Activated T-cell treated with anti-CD3 and anti-CD28 coated beads for 24 hours (primary cell): ENCODE results near the gene ARHGDIA.

Experiments
- DNase-seq: peaks from one replicate; pipeline ENCODE4 v3.0.0-alpha.2; 2020; ENCODE audit warnings: low read depth

The ARHGDIA gene

GRCh38 chr17:81905993-81906392, 34.9 kb upstream of the ARHGDIA start:
- DNase-seq = no peak

DNA sequence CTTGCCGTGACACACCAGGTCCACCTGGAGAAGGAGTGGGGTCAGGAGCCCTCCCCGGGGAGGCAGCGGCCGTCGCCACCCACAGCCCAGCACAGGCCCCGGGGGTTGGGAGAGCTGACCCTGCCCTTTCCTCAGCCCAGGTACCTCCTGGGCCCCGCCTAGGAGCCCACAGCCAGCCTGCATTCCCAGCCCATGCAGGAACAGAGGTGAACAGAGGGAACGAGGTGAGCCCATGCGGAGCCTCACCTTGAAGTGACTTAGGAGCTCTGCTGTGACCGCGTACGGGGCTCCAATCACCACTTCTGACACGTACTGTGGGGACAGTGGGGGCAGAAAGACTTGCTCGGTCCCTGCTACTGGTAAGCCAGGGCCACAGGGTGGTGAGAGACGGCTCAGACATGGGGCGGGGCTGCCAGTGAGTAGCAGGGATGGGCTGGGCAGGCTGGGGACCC, 34.3 kb upstream of the ARHGDIA start:
- DNase-seq = no peak

DNA sequence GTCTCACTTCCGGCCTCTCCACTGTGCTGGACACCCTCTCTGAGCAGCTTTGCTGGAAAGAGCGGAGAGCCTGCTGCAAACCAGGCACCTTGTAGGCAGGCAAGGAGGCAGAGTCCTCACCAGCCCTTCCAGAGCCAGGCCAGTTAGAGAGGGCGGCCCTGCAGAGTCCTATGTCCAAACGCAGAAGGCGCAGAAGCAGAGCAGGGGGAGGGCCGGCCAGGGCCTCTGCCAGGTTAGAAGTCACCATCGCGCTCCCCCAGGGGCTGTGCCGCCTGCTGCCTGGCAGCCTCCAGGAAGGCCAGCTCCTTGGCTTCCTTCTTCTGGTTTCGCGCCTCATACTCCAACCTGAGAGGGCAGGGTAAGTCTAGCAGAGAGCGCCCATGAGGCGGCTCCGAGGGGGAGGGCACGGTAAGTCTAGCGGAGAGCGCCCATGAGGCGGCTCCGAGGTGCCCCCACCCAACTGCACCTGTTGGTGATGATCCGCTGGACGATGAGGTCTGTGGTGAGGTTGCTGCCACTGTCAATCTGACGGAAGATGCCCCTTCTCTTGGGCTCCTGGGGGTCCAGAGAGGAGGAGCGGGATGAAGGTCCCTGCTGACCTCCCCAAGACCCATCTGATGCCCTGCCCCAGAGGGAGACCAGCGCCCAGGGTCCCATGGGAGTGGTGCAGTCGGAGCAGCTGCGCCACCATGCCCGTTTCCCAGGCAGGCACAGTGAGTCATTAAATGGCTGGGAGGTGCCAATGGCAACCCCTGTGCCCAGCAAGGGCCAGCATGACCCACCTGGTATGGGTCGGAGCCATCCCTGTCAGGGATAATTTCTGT, 33.7 kb upstream of the ARHGDIA start:
- DNase-seq = no peak

- DNase-seq = no peak
Measured at GRCh38 chr17:81903896-81904599, 32.9 kb upstream of the ARHGDIA start.

- no peak for DNase-seq
Measured at GRCh38 chr17:81903415-81903831, 32.3 kb upstream of the ARHGDIA start.

GRCh38 chr17:81902653-81903414, 31.7 kb upstream of the ARHGDIA start:
- no peak for DNase-seq

DNA sequence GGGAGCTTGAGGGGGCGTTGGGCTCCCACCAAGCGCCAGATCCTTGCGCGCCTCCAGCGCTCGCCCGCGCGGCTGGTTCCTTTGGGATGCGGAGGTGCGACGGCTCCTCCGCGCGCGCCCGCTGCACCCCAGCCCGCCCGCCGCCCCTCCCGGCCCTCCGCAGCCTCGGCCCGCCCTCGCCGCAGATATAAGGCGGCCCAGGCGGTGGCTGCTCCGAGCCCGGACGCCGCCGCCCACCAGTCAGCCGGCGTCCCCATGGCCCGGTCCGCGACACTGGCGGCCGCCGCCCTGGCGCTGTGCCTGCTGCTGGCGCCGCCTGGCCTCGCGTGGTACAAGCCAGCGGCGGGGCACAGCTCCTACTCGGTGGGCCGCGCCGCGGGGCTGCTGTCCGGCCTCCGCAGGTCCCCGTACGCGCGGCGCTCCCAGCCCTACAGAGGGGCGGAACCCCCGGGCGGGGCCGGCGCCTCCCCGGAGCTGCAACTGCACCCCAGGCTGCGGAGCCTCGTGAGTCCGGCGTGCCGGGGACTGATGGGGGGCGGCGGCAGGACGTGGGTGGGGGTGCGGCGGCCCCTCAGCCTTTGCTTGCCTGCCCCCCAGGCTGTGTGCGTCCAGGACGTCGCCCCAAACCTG, 31.0 kb upstream of the ARHGDIA start, which contains the start of gene NPB:
Gene NPB (plus strand): TSS at position 216 of the 630 bp plus-strand sequence. CDS start 40 bp downstream, at position 256.
- no peak for DNase-seq

- DNase-seq = no peak
Measured at GRCh38 chr17:81901167-81902022, 30.3 kb upstream of the ARHGDIA start.

DNA sequence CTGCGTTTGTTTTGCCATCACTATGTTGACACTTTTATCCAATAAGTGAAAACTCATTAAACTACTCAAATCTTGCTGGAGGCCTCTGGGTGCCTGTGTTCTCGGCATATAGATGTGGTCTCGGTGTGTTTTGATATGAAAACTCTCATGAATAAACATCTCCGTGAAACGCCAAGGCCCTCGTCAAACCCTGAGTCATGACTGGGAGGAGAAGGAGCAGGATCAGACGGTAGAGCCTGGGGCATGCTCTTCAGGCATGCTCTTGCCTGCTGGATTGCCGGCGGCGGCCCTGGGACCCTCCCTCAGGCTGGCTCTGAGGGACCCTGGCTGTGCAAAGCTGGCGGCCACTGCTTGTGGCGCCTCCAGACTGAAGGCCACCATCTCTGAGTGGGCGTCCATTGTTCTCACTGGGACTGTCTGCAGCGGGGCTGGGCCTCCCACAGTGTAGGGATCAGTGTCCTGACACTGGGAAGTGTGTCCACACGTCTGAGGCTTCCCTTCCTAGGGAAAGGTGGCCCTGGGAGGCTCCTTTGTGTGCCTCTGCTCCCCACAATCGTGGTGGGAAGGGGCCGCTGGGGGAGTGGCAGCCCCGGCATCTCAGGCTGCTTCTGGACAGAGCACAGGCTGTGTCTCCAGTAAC, 29.2 kb upstream of the ARHGDIA start:
- no peak for DNase-seq

GRCh38 chr17:81899514-81900166, 28.5 kb upstream of the ARHGDIA start:
- no peak for DNase-seq

GRCh38 chr17:81898885-81899284, 27.7 kb upstream of the ARHGDIA start:
- no peak for DNase-seq

- no peak for DNase-seq
Measured at GRCh38 chr17:81898029-81898866, 27.1 kb upstream of the ARHGDIA start.

- DNase-seq = no peak
Measured at GRCh38 chr17:81895400-81895799, 24.3 kb upstream of the ARHGDIA start.

DNA sequence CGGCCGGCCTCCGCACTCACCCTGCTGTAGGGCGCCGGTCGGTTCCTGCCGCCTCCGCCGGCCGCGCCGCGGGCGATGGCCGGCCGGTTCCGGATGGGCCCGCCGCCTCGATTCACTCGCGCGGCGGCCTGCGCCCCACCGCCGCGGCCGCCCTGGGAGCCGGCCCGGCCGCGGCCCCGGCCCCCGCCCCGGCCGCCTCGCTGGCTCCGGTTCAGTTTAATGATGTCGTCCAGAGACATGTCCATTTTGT, 20.1 kb upstream of the ARHGDIA start:
- no peak for DNase-seq

- no peak for DNase-seq
Measured at GRCh38 chr17:81890447-81891302, 19.5 kb upstream of the ARHGDIA start.

- no peak for DNase-seq
Measured at GRCh38 chr17:81889602-81890001, 18.5 kb upstream of the ARHGDIA start.

- no peak for DNase-seq
Measured at GRCh38 chr17:81888988-81889595, 18.0 kb upstream of the ARHGDIA start.
